H1 (cell line): ENCODE data around the gene TMC6. TPM values are rescaled to one million over a fixed set of nuclear protein-coding genes. Genes with fewer than 3 reads are reported as not detected.

Experiments used
- POU5F1 ChIP-seq: IDR thresholded peaks from 2 replicates; pipeline ENCODE4 v1.6.1; 2011; ENCODE audit warnings: low read depth, mild to moderate bottlenecking, low read length, moderate library complexity
- SIX5 ChIP-seq: IDR thresholded peaks from 2 replicates; pipeline ENCODE4 v1.6.1; 2011; ENCODE audit warnings: mild to moderate bottlenecking, low read depth, low read length
- TAF7 ChIP-seq: optimal IDR thresholded peaks from 2 replicates; pipeline ENCODE3; 2011; ENCODE audit warnings: low read depth, mild to moderate bottlenecking, inconsistent platforms, low read length, moderate library complexity, borderline replicate concordance
- polyA plus RNA-seq, 7 experiments: library from polyadenylated mRNA; depleted of rRNA in 3 of 7; stranded (reverse) in 5 of 7; unstranded in 2 of 7; fragments of >200 nt in 5 of 7; fragments of 200-250 nt in 2 of 7; gene quantifications; 1 replicate in 5 of 7; 2 replicates in 1 of 7; 4 replicates in 1 of 7; pipeline versions ENCODE4 v1.2.1 to v1.2.3, GENCODE V29; 2011 to 2013; ENCODE audit warnings: missing spikeins in 2 of 7, mixed read lengths in 2 of 7
- total RNA-seq: library from RNA; stranded (reverse); fragmentation: NEBNext Ultra II Directional; extraction: Animal tissue kit (Norgen Biotek cat#: 25700); gene quantifications from 2 replicates; pipeline ENCODE4 v1.2.1, GENCODE V29; 2021

Gene TMC6
- total and polyA plus RNA-seq, 2 of the 8 experiments (the other 6 are each of a cell fraction or from before 2014, with no cell fraction given) = 39.4 to 77.6 TPM

- no peak for TF ChIP-seq TAF7
- no peak for TF ChIP-seq POU5F1
- no peak for TF ChIP-seq SIX5
Observed at GRCh38 chr17:78132767-78133178, 4.2 kb upstream of the TMC6 start (continued).
